DMS79 treated with DMSO at 0.1 percent for 48 hours (cell line): Measurements from ENCODE around the gene CYB5A.

Experiments
- DNase-seq: peaks from one replicate; lab custom pipeline; 2025; lab: John Stamatoyannopoulos, UW

Gene CYB5A

GRCh38 chr18:74243127-74243526 is 48.6 kb downstream of the CYB5A start:
- DNase-seq, result no peak

GRCh38 chr18:74242438-74243096 is 49.2 kb downstream of the CYB5A start:
- no peak for DNase-seq

- DNase-seq, result no peak
Observed at GRCh38 chr18:74241970-74242369, 49.8 kb downstream of the CYB5A start.

- no peak for DNase-seq
Observed at GRCh38 chr18:74241426-74241825, 50.3 kb downstream of the CYB5A start.

GRCh38 chr18:74239567-74239966 is 52.2 kb downstream of the CYB5A start:
- no peak for DNase-seq

- DNase-seq, result no peak
Observed at GRCh38 chr18:74234326-74235171, 57.2 kb downstream of the CYB5A start.

- DNase-seq, result no peak
Observed at GRCh38 chr18:74233933-74234325, 57.8 kb downstream of the CYB5A start.

- DNase-seq, result no peak
Observed at GRCh38 chr18:74230922-74231714, 60.6 kb downstream of the CYB5A start.

- DNase-seq, result no peak
Observed at GRCh38 chr18:74229891-74230290, 61.9 kb downstream of the CYB5A start.

- no peak for DNase-seq
Observed at GRCh38 chr18:74229005-74229404, 62.8 kb downstream of the CYB5A start.

GRCh38 chr18:74228312-74228711 is 63.5 kb downstream of the CYB5A start:
- no peak for DNase-seq

- DNase-seq, result no peak
Observed at GRCh38 chr18:74226666-74227065, 65.1 kb downstream of the CYB5A start.

- no peak for DNase-seq
Observed at GRCh38 chr18:74226156-74226555, 65.6 kb downstream of the CYB5A start.

- no peak for DNase-seq
Observed at GRCh38 chr18:74225193-74225840, 66.4 kb downstream of the CYB5A start.

- no peak for DNase-seq
Observed at GRCh38 chr18:74222710-74223494, 68.9 kb downstream of the CYB5A start.

- no peak for DNase-seq
Observed at GRCh38 chr18:74221081-74221480, 70.7 kb downstream of the CYB5A start.

- DNase-seq, result no peak
Observed at GRCh38 chr18:74219056-74219455, 72.7 kb downstream of the CYB5A start.

- DNase-seq, result no peak
Observed at GRCh38 chr18:74217476-74218143, 74.2 kb downstream of the CYB5A start.

- no peak for DNase-seq
Observed at GRCh38 chr18:74216661-74217110, 75.1 kb downstream of the CYB5A start.

GRCh38 chr18:74215863-74216262 is 75.9 kb downstream of the CYB5A start:
- DNase-seq, result no peak

GRCh38 chr18:74213429-74213828 is 78.3 kb downstream of the CYB5A start:
- DNase-seq, result no peak
